Gastrocnemius medialis (tissue), 4 donors: ENCODE measurements around the gene CHST11. TPM values are rescaled to one million over a fixed set of nuclear protein-coding genes. Genes with fewer than 3 reads are reported as not detected.

Experiments
- ATAC-seq, 2 donors: fragments of 150-250 bp; one replicate each; pipeline ENCODE4 v1.9.1; 2016
- DNase-seq, 2 donors: peaks; one replicate each; pipeline ENCODE4 v3.0.0-alpha.2; 2019
- H3K27ac ChIP-seq, 4 donors: fragments of 200-600 bp; sonication (generic); 1 replicate in 1 of 4; 2 replicates in 3 of 4; pipeline ENCODE4 v1.5.1; 2016 to 2018; ENCODE audit warnings: mild to moderate bottlenecking in 2 of 4, moderate library complexity in 1 of 4
- H3K27me3 ChIP-seq, 3 donors: fragments of 200-600 bp; sonication (generic) in 2 of 3; 1 replicate in 1 of 3; 2 replicates in 2 of 3; pipeline versions ENCODE4 v1.5.1 to v1.6.0; 2016 to 2019; ENCODE audit warnings: mild to moderate bottlenecking in 1 of 3, moderate library complexity in 1 of 3
- H3K36me3 ChIP-seq, 2 donors: fragments of 200-600 bp; sonication (generic) in 1 of 2; one replicate each; pipeline ENCODE4 v1.5.1; 2017 to 2018
- H3K4me1 ChIP-seq, 2 donors: fragments of 200-600 bp; sonication (generic) in 1 of 2; one replicate each; pipeline ENCODE4 v1.5.1; 2016 to 2017; ENCODE audit warnings: mild to moderate bottlenecking in 2 of 2
- H3K4me3 ChIP-seq, 4 donors: fragments of 200-600 bp; sonication (generic) in 3 of 4; 1 replicate in 1 of 4; 2 replicates in 3 of 4; pipeline ENCODE4 v1.5.1; 2016 to 2019; ENCODE audit warnings: mild to moderate bottlenecking in 2 of 4
- H3K9me3 ChIP-seq, 3 donors: fragments of 200-600 bp; sonication (generic) in 2 of 3; 1 replicate in 1 of 3; 2 replicates in 2 of 3; pipeline ENCODE4 v1.5.1; 2016 to 2019
- POLR2A ChIP-seq, 2 donors: fragments of 450-650 bp; IDR thresholded peaks; one replicate each; pipeline ENCODE4 v1.6.1; 2017; ENCODE audit warnings: antibody characterized with exemption in 2 of 2, mild to moderate bottlenecking in 2 of 2, moderate library complexity in 2 of 2
- in situ Hi-C, 4 donors: fragments of 200-750 bp; cut with MboI; loops; one replicate each; pipeline versions ENCODE4 v1.15.0 to v1.8.0; 2017; ENCODE audit warnings: low sequenced_read_pairs in 4 of 4
- intact Hi-C: fragments of 100-400 bp; cut with DNase I; formaldehyde crosslinking; loops from one replicate; pipeline ENCODE4 v1.15.1; 2023; ENCODE audit warnings: low total_unique reads
- total RNA-seq, 4 donors: library from RNA; depleted of rRNA; stranded (reverse); fragments of >200 nt; gene quantifications; one replicate each; pipeline versions ENCODE4 v1.1.0 to v1.2.3, GENCODE V29; 2016
- TF ChIP-seq, protein P1 (sequence below), 5 experiments: fragments of 450-650 bp in 3 of 5; fragments of 200-600 bp in 2 of 5; sonication (generic) in 2 of 5; IDR thresholded peaks in 4 of 5; conservative IDR thresholded peaks in 1 of 5; 1 replicate in 4 of 5; 2 replicates in 1 of 5; pipeline ENCODE4 v1.5.1; 2016 to 2019; ENCODE audit warnings: antibody characterized with exemption in 5 of 5, mild to moderate bottlenecking in 3 of 5, moderate library complexity in 3 of 5

The CHST11 gene
- total RNA-seq, 4 donors from 2014 or later: 0.17 to 2.1 (median 1.4) TPM

DNA sequence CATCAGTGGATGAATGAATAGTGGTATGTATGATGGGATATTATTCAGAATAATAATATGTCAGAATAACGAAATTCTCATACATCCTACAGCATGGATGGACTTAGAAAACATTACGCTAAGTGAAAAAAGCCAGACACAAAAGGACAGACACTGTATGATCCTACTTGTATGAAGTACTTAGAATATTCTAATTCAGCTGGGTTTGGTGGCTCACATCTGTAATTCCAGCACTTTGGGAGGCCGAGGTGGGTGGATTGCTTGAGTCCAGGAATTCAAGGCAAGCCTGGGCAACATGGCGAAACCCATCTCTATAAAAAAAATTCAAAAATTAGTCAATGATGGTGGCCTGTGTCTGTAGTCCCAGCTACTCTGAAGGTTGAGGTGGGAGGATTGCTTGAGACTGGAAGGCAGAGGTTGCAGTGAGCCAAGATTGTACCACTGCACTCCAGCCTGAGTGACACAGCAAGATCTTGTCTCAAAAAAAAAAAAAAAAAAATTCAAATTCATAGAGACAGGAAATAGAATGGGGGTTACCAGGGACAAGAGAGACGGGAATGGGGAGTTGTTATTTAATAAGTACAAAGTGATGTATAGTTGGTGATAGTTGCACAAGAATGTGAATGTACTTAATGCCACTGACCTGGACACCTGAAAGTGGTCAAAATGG lies 132.3 kb downstream of the CHST11 start:
- Histone ChIP-seq H3K4me1 (no peaks in the 10 kb centered on the region), H3K27ac (no peak overlapping the region), H3K36me3 (no peaks in the 10 kb centered on the region), H3K27me3 (no peaks in the 10 kb centered on the region), H3K4me3 (no peak overlapping the region), H3K9me3 (no peaks in the 10 kb centered on the region)
- intact Hi-C loops (no loop called here), in situ Hi-C loops (no loop called here)
- TF ChIP-seq POLR2A (IDR thresholded peaks at IDR 0.05): no peak
- TF ChIP-seq, protein P1, sequence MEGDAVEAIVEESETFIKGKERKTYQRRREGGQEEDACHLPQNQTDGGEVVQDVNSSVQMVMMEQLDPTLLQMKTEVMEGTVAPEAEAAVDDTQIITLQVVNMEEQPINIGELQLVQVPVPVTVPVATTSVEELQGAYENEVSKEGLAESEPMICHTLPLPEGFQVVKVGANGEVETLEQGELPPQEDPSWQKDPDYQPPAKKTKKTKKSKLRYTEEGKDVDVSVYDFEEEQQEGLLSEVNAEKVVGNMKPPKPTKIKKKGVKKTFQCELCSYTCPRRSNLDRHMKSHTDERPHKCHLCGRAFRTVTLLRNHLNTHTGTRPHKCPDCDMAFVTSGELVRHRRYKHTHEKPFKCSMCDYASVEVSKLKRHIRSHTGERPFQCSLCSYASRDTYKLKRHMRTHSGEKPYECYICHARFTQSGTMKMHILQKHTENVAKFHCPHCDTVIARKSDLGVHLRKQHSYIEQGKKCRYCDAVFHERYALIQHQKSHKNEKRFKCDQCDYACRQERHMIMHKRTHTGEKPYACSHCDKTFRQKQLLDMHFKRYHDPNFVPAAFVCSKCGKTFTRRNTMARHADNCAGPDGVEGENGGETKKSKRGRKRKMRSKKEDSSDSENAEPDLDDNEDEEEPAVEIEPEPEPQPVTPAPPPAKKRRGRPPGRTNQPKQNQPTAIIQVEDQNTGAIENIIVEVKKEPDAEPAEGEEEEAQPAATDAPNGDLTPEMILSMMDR (IDR thresholded peaks at IDR 0.05 in 4 of 5, conservative IDR thresholded peaks at IDR 0.05 in 1 of 5): no peak
- ATAC-seq (no peak), DNase-seq (no peak)

- DNase-seq (no peak), ATAC-seq (no peak)
- Histone ChIP-seq H3K4me1 (no peaks in the 10 kb centered on the region), H3K4me3 (no peak overlapping the region), H3K9me3 (no peaks in the 10 kb centered on the region), H3K27ac (no peak overlapping the region), H3K36me3 (no peaks in the 10 kb centered on the region), H3K27me3 (no peaks in the 10 kb centered on the region)
- no peak for TF ChIP-seq POLR2A (IDR thresholded peaks at IDR 0.05)
- TF ChIP-seq, protein P1 (IDR thresholded peaks at IDR 0.05 in 4 of 5, conservative IDR thresholded peaks at IDR 0.05 in 1 of 5): no peak
- in situ Hi-C loops (no loop called here), intact Hi-C loops (no loop called here)
Measured at GRCh38 chr12:104590022-104590421, 133.3 kb downstream of the CHST11 start.

DNA sequence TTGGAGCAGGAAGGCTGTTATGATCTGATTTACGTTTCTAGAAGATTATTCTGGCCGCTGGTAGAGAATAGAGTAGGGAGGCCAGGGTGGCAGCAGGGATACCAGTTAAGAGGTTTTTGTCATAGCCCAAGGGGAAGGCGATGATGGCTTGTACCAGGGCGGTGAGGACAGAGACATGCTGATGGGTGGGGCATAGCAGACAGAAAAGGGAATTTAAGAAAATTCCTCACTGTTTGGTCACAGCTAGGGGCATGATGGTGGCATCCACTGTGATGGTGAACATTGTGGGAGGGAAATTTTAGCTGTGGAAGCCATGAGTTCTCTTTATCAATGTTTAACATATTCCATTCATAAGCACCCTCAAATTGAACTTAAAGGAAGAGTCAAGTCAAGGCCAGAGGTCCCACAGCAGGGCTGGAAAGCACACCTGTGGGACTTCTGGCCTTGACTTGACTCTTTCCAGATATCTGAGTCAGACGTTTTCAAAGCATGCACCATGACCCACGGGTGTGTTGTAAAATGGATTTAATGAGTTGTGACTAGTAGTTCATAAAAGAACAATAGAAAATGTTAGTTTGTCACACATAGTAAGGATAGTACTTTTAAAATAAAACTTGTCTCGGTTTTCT lies 134.6 kb downstream of the CHST11 start:
- DNase-seq: no peak
- intact Hi-C loops: no loop called here
- ATAC-seq: no peak

DNA sequence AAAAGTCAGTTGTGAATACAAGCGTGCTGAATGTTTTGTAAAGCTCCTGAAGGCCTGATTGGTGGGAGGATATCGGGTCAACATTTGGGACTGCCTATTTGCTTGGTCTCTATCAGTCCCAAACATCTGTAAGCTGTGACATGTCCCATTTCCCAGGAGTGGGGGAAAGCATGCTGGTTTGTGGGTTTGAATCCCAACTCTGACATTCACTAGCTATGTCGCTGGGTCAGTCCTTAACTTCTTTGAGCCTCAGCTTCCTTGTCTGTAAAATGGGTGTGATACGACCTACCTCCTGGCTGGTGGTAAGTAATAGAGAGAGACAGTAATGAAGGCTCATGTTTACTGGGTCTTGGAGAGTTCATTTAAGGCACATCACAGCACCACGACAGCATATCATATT lies 136.7 kb downstream of the CHST11 start:
- intact Hi-C loops: no loop called here
- no peak for TF ChIP-seq POLR2A (IDR thresholded peaks at IDR 0.05)
- TF ChIP-seq, protein P1 (IDR thresholded peaks at IDR 0.05 in 4 of 5, conservative IDR thresholded peaks at IDR 0.05 in 1 of 5): no peak

More for the DNA sequence above, 134.6 kb downstream of the CHST11 start:
- in situ Hi-C loops: no loop called here
- H3K27ac ChIP-seq: no peak overlapping the region
- no peaks in the 10 kb centered on the region for H3K9me3 ChIP-seq
- no peak overlapping the region for H3K4me3 ChIP-seq
- no peaks in the 10 kb centered on the region for H3K4me1 ChIP-seq
- no peaks in the 10 kb centered on the region for H3K36me3 ChIP-seq
- TF ChIP-seq, protein P1 (IDR thresholded peaks at IDR 0.05 in 4 of 5, conservative IDR thresholded peaks at IDR 0.05 in 1 of 5): no peak
- TF ChIP-seq POLR2A (IDR thresholded peaks at IDR 0.05): no peak
- no peaks in the 10 kb centered on the region for H3K27me3 ChIP-seq

More for the DNA sequence above, 136.7 kb downstream of the CHST11 start:
- DNase-seq (no peak), ATAC-seq (no peak)
- Histone ChIP-seq H3K27me3 (no peaks in the 10 kb centered on the region), H3K4me1 (no peaks in the 10 kb centered on the region), H3K36me3 (no peaks in the 10 kb centered on the region), H3K4me3 (no peak overlapping the region), H3K27ac (no peak overlapping the region), H3K9me3 (no peaks in the 10 kb centered on the region)
- in situ Hi-C loops: no loop called here
